NCI-H187 (cell line): ENCODE data around the gene UXT.
"Not testable (repeated sequence)": the region's sequence is repeated elsewhere in the genome, so short reads cannot be mapped to it uniquely, and the experiment has no call there.

Source experiments
- DNase-seq, 2 experiments: peaks; one replicate each; lab custom pipeline; 2025; lab: John Stamatoyannopoulos, UW

Gene UXT

GRCh38 chrX:47658684-47659420 lies at the start of gene UXT:
Gene UXT, minus strand, starts transcription at chrX:47659180. Its CDS starts 253 bp downstream, at chrX:47658927.
- DNase-seq, result peak; percentile 80 to 87

GRCh38 chrX:47707031-47707780 lies 48.2 kb upstream of the UXT start:
- no peak for DNase-seq

GRCh38 chrX:47706575-47706974 lies 47.6 kb upstream of the UXT start:
- no peak for DNase-seq

- no peak for DNase-seq
These were observed 45.8 kb upstream of the UXT start for GRCh38 chrX:47704736-47705135.

- DNase-seq, result no peak
These were observed 38.2 kb upstream of the UXT start for GRCh38 chrX:47697181-47697580.

- DNase-seq, result no peak
These were observed 31.2 kb upstream of the UXT start for GRCh38 chrX:47690175-47690574.

GRCh38 chrX:47687263-47687662 lies 28.3 kb upstream of the UXT start:
- no peak for DNase-seq

- DNase-seq, result no peak
These were observed 24.8 kb upstream of the UXT start for GRCh38 chrX:47683829-47684205.

GRCh38 chrX:47683184-47683828 lies 24.3 kb upstream of the UXT start:
- DNase-seq, result no peak

GRCh38 chrX:47675959-47676859 lies 17.2 kb upstream of the UXT start:
- DNase-seq, result not testable (repeated sequence)

GRCh38 chrX:47674776-47675175 lies 15.8 kb upstream of the UXT start:
- DNase-seq, result no peak

- DNase-seq, result not testable (repeated sequence)
These were observed 6.8 kb upstream of the UXT start for GRCh38 chrX:47665797-47666196.

GRCh38 chrX:47664737-47665136 lies 5.8 kb upstream of the UXT start:
- no peak for DNase-seq

GRCh38 chrX:47662144-47662657 lies 3.2 kb upstream of the UXT start:
- DNase-seq, result no peak

GRCh38 chrX:47661539-47661938 lies 2.6 kb upstream of the UXT start:
- DNase-seq, result no peak

GRCh38 chrX:47659421-47659726 lies 394 bp upstream of the UXT start:
- no peak for DNase-seq

- DNase-seq, result no peak
These were observed 688 bp downstream of the UXT start for GRCh38 chrX:47658301-47658683.

GRCh38 chrX:47651043-47651905 lies 7.7 kb downstream of the UXT start:
- no peak for DNase-seq

GRCh38 chrX:47650164-47651042 lies 8.6 kb downstream of the UXT start, which contains the start of gene ELK1:
Gene ELK1, minus strand, starts transcription at chrX:47650563. Its CDS starts 9,122 bp downstream, at chrX:47641441.
- DNase-seq, result peak; percentile 85 to 95

- no peak for DNase-seq
These were observed 9.2 kb downstream of the UXT start for GRCh38 chrX:47649781-47650163.
